ENCODE data around the gene CACNA1S. TPM values are rescaled to one million over a fixed set of nuclear protein-coding genes. Genes with fewer than 3 reads are reported as not detected.

CACNA1S gene
- total and polyA plus RNA-seq, 2 of the 13 experiments (the other 11 are each of a cell fraction or from before 2014, with no cell fraction given): not detected

DNA sequence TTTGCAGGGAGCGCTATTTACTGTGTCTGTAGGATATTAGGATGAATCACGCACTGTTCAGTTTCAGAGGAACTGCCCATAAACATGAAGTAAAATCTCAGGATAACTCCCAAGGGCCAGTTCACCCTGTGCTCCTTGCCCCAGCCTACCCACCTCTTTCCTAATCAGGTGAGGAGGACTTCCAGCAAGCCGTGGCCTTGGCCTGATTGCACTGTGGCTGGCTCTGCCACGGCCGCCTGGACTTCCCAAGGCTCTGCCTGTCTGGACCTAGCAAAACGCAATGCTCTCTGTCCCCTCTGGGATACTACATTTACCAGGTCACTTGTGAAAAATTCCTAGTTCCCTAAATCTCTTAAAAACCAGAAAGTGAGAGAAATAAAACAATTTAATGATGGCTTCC, 22.2 kb upstream of the CACNA1S start (continued):
- TF ChIP-seq ZNF407 (CRISPR knock-in tag; IDR thresholded peaks at IDR 0.05; ENCODE audit: not compliant biosample characterization) (no peak), SOX6 (IDR thresholded peaks at IDR 0.05) (no peak), SOX6 (CRISPR knock-in tag; IDR thresholded peaks at IDR 0.05) (no peak), ZBTB33 (CRISPR knock-in tag; IDR thresholded peaks at IDR 0.05) (0 out of 2 replicates have a peak, but pooled peaks have one; percentile 41)
